Activated naive CD8-positive, alpha-beta T cell treated with anti-CD3 and anti-CD28 coated beads, Interleukin-2, amount 10 ng/mL, durations not matched to agents 7 days and 5 days (primary cell): Measurements from ENCODE around the gene IL10RB. TPM values are rescaled to one million over a fixed set of nuclear protein-coding genes. Genes with fewer than 3 reads are reported as not detected.
"Not testable (repeated sequence)": the region's sequence is repeated elsewhere in the genome, so short reads cannot be mapped to it uniquely, and the experiment has no call there.

Experiments
- ATAC-seq: fragments of 150-1000 bp; cut with Tn5 transposase; one replicate; pipeline ENCODE4 v1.10.0; 2021; ENCODE audit warnings: low read depth, moderate library complexity
- POLR2A ChIA-PET: fragments of 350-600 bp; sonication (Branson Sonifier 250); formaldehyde crosslinking; loops from one replicate; lab custom pipeline; 2021; ENCODE audit warnings: antibody characterized with exemption; lab: Charles Lee
- DNase-seq: peaks from one replicate; pipeline ENCODE4 v3.0.0; 2021
- H3K27ac Mint-ChIP-seq: one replicate; pipeline ENCODE4 v1.8.0; 2022; ENCODE audit warnings: mild to moderate bottlenecking, mixed read lengths
- H3K27me3 Mint-ChIP-seq: one replicate; pipeline ENCODE4 v1.8.0; 2022; ENCODE audit warnings: mild to moderate bottlenecking, moderate library complexity, mixed read lengths
- H3K36me3 Mint-ChIP-seq: one replicate; pipeline ENCODE4 v1.8.0; 2021; ENCODE audit warnings: mild to moderate bottlenecking, mixed read lengths
- H3K4me1 Mint-ChIP-seq: one replicate; pipeline ENCODE4 v1.8.0; 2021; ENCODE audit warnings: mixed read lengths
- H3K4me3 Mint-ChIP-seq: one replicate; pipeline ENCODE4 v1.8.0; 2022; ENCODE audit warnings: mild to moderate bottlenecking, moderate library complexity, mixed read lengths
- H3K9me3 Mint-ChIP-seq: one replicate; pipeline ENCODE4 v1.8.0; 2021; ENCODE audit warnings: mixed read lengths
- total RNA-seq, 2 experiments: library from RNA; stranded (reverse); gene quantifications; one replicate each; pipeline ENCODE4 v1.2.3, GENCODE V29; 2021

IL10RB gene
- total RNA-seq, 2 experiments from 2014 or later, result 40.6 to 44.1 TPM

DNA sequence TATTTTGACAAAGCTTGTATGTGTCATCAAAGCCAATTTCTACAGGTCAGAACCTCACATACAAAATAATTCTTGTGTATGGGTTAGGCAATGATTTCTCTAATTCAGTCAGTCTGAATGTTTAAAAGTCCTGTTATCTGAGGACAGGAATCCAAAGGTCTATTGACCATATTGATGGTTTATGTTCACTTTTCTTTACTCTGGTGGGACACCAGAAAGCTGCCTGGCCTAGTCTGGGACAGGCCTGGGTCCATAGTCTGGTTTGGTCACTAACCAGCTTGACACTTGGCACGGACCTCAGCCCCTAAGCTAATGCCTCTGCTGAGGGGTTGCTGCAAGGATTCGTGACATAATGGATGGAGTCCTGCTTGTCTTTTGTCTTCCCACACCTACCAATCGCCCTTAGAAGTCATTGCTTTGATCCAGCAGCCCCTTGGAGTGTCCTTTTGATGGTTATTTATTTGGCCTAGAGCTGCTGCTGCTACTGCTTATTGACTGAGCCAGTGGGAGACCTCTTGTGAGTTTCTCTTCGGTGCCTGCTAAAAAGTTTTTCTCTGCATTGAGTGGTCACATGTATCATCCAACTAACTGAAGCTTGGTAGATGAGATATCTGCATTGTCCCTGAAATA, 20.8 kb upstream of the IL10RB start:
- peaks cover 76% of the 10 kb centered on the region for H3K36me3 Mint-ChIP-seq
- POLR2A ChIA-PET, result interaction anchor here (0.7 to 1.2 kb wide), 2 partner anchors 9 to 21 kb away, joined by 3 read pairs; partner anchors contain the start of gene IL10RB
- no peaks in the 10 kb centered on the region for H3K27me3 Mint-ChIP-seq
- no peak for DNase-seq
- H3K27ac Mint-ChIP-seq, result peak overlapping the region; percentile 96
- no peak for ATAC-seq
- H3K4me3 Mint-ChIP-seq, result peak overlapping the region; percentile 80
- H3K4me1 Mint-ChIP-seq, result peaks cover 74% of the 10 kb centered on the region
- no peaks in the 10 kb centered on the region for H3K9me3 Mint-ChIP-seq

DNA sequence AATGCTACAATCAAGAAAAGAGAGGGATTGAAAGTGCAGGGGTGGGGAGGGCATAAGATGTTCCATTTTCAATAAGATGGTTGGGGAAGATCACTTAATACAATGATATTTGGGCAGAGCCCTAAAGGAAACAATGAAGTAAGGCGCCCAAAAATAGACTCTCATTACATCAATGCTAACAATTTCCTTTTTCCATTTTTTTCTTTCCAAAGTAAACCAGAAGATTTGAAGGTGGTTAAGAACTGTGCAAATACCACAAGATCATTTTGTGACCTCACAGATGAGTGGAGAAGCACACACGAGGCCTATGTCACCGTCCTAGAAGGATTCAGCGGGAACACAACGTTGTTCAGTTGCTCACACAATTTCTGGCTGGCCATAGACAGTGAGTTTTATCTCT, 19.7 kb upstream of the IL10RB start:
- POLR2A ChIA-PET, result no interaction called here
- peaks cover 67% of the 10 kb centered on the region for H3K4me1 Mint-ChIP-seq
- peak overlapping the region; percentile 81 for H3K27ac Mint-ChIP-seq
- H3K27me3 Mint-ChIP-seq, result no peaks in the 10 kb centered on the region
- peak overlapping the region; percentile 62 for H3K4me3 Mint-ChIP-seq
- ATAC-seq (no peak), DNase-seq (no peak)
- no peaks in the 10 kb centered on the region for H3K9me3 Mint-ChIP-seq
- peaks cover 87% of the 10 kb centered on the region for H3K36me3 Mint-ChIP-seq

DNA sequence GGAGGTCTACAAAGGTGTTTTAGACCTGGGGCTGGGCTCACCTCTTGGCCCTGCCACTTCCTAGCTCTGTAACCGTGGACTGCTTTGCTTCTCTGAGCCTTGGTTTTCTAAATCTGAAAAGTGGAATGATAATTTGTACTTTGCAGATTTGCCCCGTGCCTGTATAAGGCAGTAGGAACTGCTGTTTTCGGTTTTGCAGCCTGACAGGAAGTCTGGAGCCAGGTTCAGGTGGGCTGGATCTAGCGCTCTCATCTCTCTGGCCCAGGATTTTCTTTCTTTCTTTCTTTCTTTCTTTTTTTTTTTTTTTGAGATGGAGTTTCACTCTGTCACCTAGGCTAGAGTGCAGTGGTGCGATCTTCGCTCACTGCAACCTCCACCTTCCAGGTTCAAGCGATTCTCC, 19.2 kb upstream of the IL10RB start:
- Mint-ChIP-seq H3K9me3 (no peaks in the 10 kb centered on the region), H3K4me3 (peak overlapping the region; percentile 62), H3K4me1 (peaks cover 62% of the 10 kb centered on the region), H3K27ac (peak overlapping the region; percentile 81), H3K27me3 (no peaks in the 10 kb centered on the region), H3K36me3 (peaks cover 86% of the 10 kb centered on the region)
- DNase-seq (no peak), ATAC-seq (peak; percentile 43)
- POLR2A ChIA-PET, result no interaction called here

DNA sequence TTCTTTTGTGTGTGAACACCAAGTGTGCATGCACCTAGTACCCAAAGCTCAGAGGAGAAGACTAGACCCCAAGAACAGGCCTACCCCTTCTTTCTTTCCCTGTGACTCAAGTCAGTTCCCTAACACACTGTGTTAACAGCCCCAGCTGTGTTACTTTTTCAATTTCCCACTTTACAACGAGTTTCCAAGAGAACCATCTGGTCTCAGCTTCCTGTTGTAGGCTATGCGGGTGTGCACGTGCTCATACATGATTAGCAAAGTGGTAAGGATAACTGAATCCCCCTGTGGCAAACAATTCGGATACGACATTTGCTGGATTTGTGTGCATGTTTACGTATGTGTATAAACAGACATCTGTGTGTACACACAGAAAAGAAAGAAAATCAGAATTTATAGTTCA, 18.6 kb upstream of the IL10RB start:
- H3K9me3 Mint-ChIP-seq, result no peaks in the 10 kb centered on the region
- peak overlapping the region; percentile 81 for H3K27ac Mint-ChIP-seq
- DNase-seq (no peak), ATAC-seq (no peak)
- no peaks in the 10 kb centered on the region for H3K27me3 Mint-ChIP-seq
- H3K36me3 Mint-ChIP-seq, result peaks cover 87% of the 10 kb centered on the region
- no peak overlapping the region for H3K4me3 Mint-ChIP-seq
- H3K4me1 Mint-ChIP-seq, result peaks cover 60% of the 10 kb centered on the region
- POLR2A ChIA-PET, result no interaction called here

DNA sequence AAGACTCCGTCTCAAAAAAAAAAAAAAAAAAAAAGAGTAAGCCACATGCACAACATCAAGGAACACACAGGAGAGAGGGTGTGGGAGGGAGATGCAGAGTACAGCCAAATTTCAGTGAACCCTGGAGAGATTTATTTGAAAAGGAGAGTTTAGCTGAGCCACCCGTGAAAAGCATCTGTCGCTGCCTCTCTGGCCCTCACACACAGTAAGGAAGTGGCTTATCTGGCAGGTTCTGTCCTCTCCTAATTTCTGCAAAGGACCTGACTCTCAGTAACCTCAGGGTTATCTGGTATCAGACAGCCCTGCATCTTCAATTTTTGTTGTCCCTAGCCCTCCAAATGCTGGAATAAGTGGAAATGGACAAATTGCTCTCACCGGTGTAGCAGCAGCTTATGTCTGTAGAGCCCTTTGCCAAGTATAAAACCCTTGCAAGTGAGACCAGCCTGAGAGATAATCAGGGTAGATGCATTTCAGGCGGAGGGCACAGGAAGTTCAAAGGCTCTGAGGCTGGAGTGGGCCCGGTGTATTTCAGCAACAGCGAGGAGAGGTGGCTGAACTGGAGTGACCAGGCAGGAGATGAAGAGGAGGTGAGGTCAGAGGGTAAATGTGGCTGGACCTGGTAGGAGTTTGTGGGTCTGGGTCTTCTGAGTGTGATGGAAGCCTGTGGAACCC, 16.7 kb upstream of the IL10RB start:
- H3K9me3 Mint-ChIP-seq, result no peaks in the 10 kb centered on the region
- H3K4me3 Mint-ChIP-seq, result peak overlapping the region; percentile 24
- H3K27me3 Mint-ChIP-seq, result no peaks in the 10 kb centered on the region
- H3K27ac Mint-ChIP-seq, result peak overlapping the region; percentile 85
- peaks cover 49% of the 10 kb centered on the region for H3K4me1 Mint-ChIP-seq
- POLR2A ChIA-PET, result interaction anchor here (0.7 to 1.6 kb wide), 2 partner anchors 10 to 113 kb away, joined by 3 to 6 read pairs; no protein-coding TSS in a partner anchor
- ATAC-seq (peak; percentile 58), DNase-seq (no peak)
- peaks cover 86% of the 10 kb centered on the region for H3K36me3 Mint-ChIP-seq

DNA sequence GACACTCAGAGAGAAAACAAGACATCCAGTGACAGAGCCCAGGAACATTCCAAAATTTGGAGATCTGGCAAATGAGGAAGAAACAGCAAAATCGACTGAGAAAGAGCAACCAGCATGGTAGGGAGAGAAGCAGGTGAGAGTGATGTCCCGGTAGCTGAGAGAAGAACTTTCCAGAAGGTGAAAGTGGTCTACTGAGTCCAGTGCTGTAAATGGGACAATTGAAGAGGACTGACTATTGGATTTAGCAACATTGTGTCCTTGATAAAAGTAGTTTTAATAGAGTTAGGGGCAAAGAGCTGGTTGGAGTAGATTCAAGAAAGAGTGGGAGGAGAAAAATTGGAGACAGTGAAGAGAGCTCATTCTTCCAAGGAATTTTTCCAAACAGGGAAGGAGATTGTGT, 15.0 kb upstream of the IL10RB start:
- H3K27ac Mint-ChIP-seq, result peak overlapping the region; percentile 15

DNA sequence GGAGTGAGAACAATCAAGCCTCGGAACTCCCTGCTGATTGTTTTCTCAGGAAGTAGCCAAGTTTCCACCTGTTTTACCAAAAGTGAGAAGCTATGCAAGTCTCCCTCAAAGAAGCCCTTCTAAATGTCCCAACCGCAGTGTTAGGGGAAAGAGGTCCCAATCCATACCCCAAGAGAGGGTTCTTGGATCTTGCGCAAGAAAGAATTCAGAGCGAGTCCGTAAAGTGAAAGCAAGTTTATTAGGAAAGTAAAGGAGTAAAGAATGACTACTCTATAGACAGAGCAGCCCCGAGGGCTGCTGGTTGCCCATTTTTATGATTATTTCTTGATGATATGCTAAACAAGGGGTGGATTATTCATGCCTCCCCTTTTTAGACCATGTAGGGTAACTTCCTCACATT, 12.8 kb upstream of the IL10RB start:
- H3K27ac Mint-ChIP-seq, ATAC-seq, DNase-seq, H3K4me3 Mint-ChIP-seq, POLR2A ChIA-PET, H3K9me3 Mint-ChIP-seq, H3K27me3 Mint-ChIP-seq: not testable (repeated sequence)
- peaks cover 31% of the 10 kb centered on the region for H3K4me1 Mint-ChIP-seq
- H3K36me3 Mint-ChIP-seq, result peaks cover 86% of the 10 kb centered on the region

More for the DNA sequence above, 15.0 kb upstream of the IL10RB start:
- ATAC-seq (no peak), DNase-seq (no peak)
- Mint-ChIP-seq H3K27me3 (no peaks in the 10 kb centered on the region), H3K9me3 (no peaks in the 10 kb centered on the region), H3K36me3 (peaks cover 87% of the 10 kb centered on the region), H3K4me3 (no peak overlapping the region), H3K4me1 (peaks cover 44% of the 10 kb centered on the region)
- POLR2A ChIA-PET, result no interaction called here

DNA sequence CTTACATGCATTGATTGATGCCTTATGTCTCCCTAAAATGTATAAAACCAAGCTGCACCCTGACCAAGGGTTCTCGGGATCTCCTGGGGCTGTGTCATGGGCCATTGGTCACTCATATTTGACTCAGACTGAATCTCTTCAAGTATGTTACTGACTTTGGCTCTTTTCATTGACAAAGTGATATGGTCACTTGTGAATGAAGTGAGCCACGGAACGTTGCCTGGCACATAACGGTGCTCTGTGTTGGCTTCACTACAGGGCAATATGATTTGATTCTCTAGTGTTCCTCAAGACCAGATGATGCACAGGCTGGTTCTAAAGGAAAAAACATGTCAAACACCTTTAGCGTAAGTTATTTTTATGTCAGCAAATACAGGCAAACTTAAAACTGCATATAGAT, 11.4 kb upstream of the IL10RB start:
- peaks cover 24% of the 10 kb centered on the region for H3K4me1 Mint-ChIP-seq
- H3K27ac Mint-ChIP-seq, result no peak overlapping the region
- H3K9me3 Mint-ChIP-seq, result no peaks in the 10 kb centered on the region
- POLR2A ChIA-PET, result no interaction called here
- no peak overlapping the region for H3K4me3 Mint-ChIP-seq
- DNase-seq, result no peak
- no peaks in the 10 kb centered on the region for H3K27me3 Mint-ChIP-seq
- ATAC-seq, result no peak
- peaks cover 85% of the 10 kb centered on the region for H3K36me3 Mint-ChIP-seq

DNA sequence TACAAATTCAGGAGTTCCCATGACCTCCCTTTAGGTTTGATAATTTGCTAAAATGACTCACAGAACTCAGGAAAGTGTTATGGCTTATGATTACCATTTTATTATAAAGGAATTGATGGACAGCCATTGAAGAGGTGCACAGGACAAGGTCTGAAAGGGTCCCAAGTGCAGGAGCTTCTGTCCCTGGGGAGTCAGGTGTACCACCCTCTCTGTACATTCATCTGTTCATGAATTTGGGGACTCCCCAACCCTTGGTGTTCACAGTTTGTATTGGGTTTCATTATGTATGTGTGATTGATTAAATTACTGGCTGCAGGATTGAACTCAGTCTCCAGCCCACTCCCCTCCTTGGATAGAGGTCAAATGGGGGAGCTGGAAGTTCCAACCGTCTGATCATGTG, 10.8 kb upstream of the IL10RB start:
- no peak for ATAC-seq
- peaks cover 30% of the 10 kb centered on the region for H3K4me1 Mint-ChIP-seq

DNA sequence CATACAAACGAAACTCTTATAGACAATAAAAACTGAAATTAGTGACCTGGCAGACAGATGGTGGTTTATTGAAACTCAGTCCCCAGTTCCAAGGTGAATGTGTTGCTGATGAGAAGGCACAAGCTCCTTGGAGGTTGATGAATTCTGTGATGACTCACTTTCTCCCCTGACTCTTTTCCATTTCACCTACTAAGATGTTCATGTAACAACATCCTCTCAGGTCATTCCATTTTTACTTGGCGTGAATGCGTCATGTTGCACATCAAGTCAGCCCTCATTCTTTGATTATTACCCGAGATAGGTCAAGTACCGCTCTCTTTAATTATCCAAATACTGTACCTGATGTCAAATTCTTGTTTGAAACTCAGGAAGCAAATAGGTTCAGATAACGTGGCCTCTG, 10.1 kb upstream of the IL10RB start:
- DNase-seq, result no peak
- Mint-ChIP-seq H3K4me1 (peaks cover 34% of the 10 kb centered on the region), H3K27ac (no peak overlapping the region)

More for the DNA sequence above, 10.8 kb upstream of the IL10RB start:
- Mint-ChIP-seq H3K27ac (no peak overlapping the region), H3K9me3 (no peaks in the 10 kb centered on the region), H3K36me3 (peaks cover 80% of the 10 kb centered on the region), H3K27me3 (no peaks in the 10 kb centered on the region), H3K4me3 (no peak overlapping the region)
- POLR2A ChIA-PET, result interaction anchor here (0.6 kb wide), 1 partner anchor 33 kb away, joined by 3 read pairs; no protein-coding TSS in a partner anchor
- DNase-seq, result no peak

DNA sequence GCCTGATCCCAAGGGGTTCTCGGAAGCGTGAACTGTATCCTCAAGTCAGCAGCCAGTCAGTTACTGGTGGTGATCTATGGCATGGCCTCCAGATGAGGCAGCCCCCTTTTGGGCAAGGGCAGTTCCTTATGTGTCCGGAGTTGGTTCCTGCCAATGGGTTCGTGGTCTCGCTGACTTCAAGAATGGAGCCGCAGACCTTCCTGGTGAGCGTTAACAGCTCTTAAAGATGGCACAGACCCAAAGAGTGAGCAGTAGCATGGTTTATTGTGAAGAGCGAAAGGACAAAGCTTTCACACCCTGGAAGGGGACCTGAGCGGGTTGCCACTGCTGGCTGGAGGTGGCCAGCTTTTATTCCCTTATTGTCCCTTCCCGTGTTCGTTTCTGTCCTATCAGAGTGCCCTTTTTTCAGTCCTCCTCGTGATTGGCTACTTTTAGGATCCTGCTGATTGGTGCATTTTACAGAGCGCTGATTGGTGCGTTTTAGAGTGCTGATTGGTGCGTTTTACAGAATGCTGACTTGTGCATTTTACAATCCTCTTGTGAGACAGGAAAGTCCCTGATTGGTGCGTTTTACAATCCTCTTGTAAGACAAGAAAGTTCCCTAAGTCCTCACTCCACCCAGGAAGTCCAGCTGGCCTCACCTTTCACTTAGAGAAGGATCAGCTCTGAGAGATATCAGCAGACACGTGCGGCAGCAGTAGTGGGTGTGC, 8.9 kb upstream of the IL10RB start:
- H3K27ac Mint-ChIP-seq, result peak overlapping the region; percentile 46
- H3K4me1 Mint-ChIP-seq, result peaks cover 42% of the 10 kb centered on the region
- no peaks in the 10 kb centered on the region for H3K27me3 Mint-ChIP-seq
- ATAC-seq, result no peak
- DNase-seq, result no peak
- POLR2A ChIA-PET, result no interaction called here
- no peaks in the 10 kb centered on the region for H3K9me3 Mint-ChIP-seq
- no peak overlapping the region for H3K4me3 Mint-ChIP-seq
- peaks cover 63% of the 10 kb centered on the region for H3K36me3 Mint-ChIP-seq

More for the DNA sequence above, 10.1 kb upstream of the IL10RB start:
- Mint-ChIP-seq H3K9me3 (no peaks in the 10 kb centered on the region), H3K4me3 (no peak overlapping the region), H3K36me3 (peaks cover 74% of the 10 kb centered on the region), H3K27me3 (no peaks in the 10 kb centered on the region)
- no peak for ATAC-seq
- POLR2A ChIA-PET, result interaction anchor here (0.6 kb wide), 1 partner anchor 32 kb away, joined by 3 read pairs; no protein-coding TSS in a partner anchor

DNA sequence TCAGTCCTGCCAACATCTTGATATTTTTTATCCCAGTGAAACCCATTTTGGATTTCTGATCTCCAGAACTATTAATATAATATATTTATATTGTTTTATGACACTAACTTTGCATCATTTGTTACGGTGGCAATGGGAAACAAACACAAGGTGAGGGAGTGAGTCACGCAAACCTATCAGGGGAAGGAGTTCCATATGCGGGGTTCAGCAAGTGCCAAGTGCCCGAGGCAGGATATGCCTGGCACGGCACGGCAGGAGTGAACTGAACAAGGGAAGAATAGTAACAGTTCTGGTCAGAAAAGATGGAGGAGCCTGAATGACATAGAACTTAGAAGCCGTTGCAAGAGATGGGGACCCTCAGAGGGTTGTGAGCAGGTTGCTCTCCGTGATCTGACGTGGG, 7.7 kb upstream of the IL10RB start:
- no peaks in the 10 kb centered on the region for H3K9me3 Mint-ChIP-seq
- ATAC-seq, result no peak
- DNase-seq, result no peak
- H3K36me3 Mint-ChIP-seq, result peaks cover 58% of the 10 kb centered on the region
- H3K27ac Mint-ChIP-seq, result no peak overlapping the region
- H3K4me3 Mint-ChIP-seq, result no peak overlapping the region
- peaks cover 41% of the 10 kb centered on the region for H3K4me1 Mint-ChIP-seq
- no peaks in the 10 kb centered on the region for H3K27me3 Mint-ChIP-seq
- POLR2A ChIA-PET, result no interaction called here

DNA sequence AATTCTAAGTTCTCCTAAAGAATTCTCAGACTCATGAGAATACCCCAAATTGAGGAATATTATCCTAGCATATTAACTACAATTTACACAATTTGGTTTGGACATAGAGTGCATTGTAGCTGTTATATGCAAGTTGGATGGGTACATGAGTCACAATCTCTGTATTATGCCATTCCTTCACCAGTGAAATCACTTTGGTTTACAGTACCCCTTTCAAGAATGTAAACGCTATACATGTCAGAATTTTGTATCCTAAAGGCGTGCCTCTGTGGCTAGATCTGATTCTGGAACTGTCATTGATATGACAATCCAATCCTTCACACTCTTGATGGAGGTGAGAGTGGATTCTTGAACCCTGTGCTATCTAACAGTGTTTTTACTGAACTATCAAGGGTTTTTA, 6.7 kb upstream of the IL10RB start:
- peaks cover 56% of the 10 kb centered on the region for H3K36me3 Mint-ChIP-seq
- no peaks in the 10 kb centered on the region for H3K27me3 Mint-ChIP-seq
- H3K4me3 Mint-ChIP-seq, result no peak overlapping the region
- DNase-seq (no peak), ATAC-seq (no peak)
- no peaks in the 10 kb centered on the region for H3K9me3 Mint-ChIP-seq
- POLR2A ChIA-PET, result interaction anchor here (0.7 to 1.4 kb wide), 3 partner anchors 9 to 29 kb away, joined by 3 to 4 read pairs (median 3); partner anchors contain the start of gene IFNAR2
- no peak overlapping the region for H3K27ac Mint-ChIP-seq
- peaks cover 44% of the 10 kb centered on the region for H3K4me1 Mint-ChIP-seq
